Activated T-cell treated with anti-CD3 and anti-CD28 coated beads, Interleukin-2, amount 50 U/mL, for 72 hours (primary cell): ENCODE results near the gene ADCY1. TPM values are rescaled to one million over a fixed set of nuclear protein-coding genes. Genes with fewer than 3 reads are reported as not detected.

Experiments used
- ATAC-seq, 2 donors: fragments of 150-1000 bp; cut with Tn5 transposase; replicated peaks in 1 of 2; 2 replicates each; pipeline ENCODE4 v1.10.0; 2021; ENCODE audit warnings: moderate library complexity in 2 of 2, mild to moderate bottlenecking in 1 of 2
- DNase-seq, 2 donors: peaks; one replicate each; pipeline ENCODE4 v3.0.0; 2021 to 2022; ENCODE audit warnings: mixed read lengths in 1 of 2
- H3K27ac Mint-ChIP-seq: one replicate; pipeline ENCODE4 v1.8.0; 2022; ENCODE audit warnings: mild to moderate bottlenecking, moderate library complexity, mixed read lengths
- H3K27me3 Mint-ChIP-seq: one replicate; pipeline ENCODE4 v1.8.0; 2022; ENCODE audit warnings: low read depth, mixed read lengths
- H3K36me3 Mint-ChIP-seq, 2 donors: one replicate each; pipeline ENCODE4 v1.8.0; 2022; ENCODE audit warnings: mixed read lengths in 2 of 2, mild to moderate bottlenecking in 1 of 2; ENCODE audit not compliant: insufficient read depth in 2 of 2
- H3K4me1 Mint-ChIP-seq: one replicate; pipeline ENCODE4 v1.8.0; 2022; ENCODE audit warnings: low read depth, mixed read lengths
- H3K4me3 Mint-ChIP-seq, 2 donors: one replicate each; pipeline ENCODE4 v1.8.0; 2022; ENCODE audit warnings: mild to moderate bottlenecking in 2 of 2, mixed read lengths in 2 of 2, moderate library complexity in 2 of 2
- H3K9me3 Mint-ChIP-seq, 2 donors: one replicate each; pipeline ENCODE4 v1.8.0; 2022; ENCODE audit warnings: mixed read lengths in 2 of 2
- total RNA-seq, 2 donors: library from RNA; stranded (reverse); gene quantifications; one replicate each; pipeline ENCODE4 v1.2.3, GENCODE V29; 2022

The ADCY1 gene
- total RNA-seq, 2 donors from 2014 or later = 52.3 to 58.9 TPM

DNA sequence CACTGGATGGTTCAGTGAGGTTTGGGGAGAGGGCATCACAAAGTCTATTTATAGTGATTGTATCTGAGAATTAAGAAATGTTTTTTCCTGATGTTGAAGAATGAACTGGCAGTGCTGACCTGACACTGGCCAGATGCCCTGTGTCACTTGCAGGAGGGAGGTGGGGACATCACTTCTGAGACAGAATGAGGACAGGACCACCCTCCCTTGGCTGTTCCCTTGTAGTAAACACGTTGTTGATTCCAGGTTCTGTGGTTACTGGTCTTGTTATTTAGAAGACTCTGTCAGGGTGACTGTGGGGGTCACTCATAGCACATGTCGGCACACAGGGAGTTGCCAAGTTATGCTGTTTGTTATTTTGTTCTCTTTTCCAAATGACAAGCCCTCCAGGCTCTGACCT is 126.4 kb downstream of the ADCY1 start:
- peaks cover 4% of the 10 kb centered on the region for H3K4me1 Mint-ChIP-seq
- no peak for DNase-seq
- no peak overlapping the region for H3K27ac Mint-ChIP-seq
- peaks cover 8% of the 10 kb centered on the region for H3K27me3 Mint-ChIP-seq
- H3K4me3 Mint-ChIP-seq = no peak overlapping the region
- no peaks in the 10 kb centered on the region for H3K36me3 Mint-ChIP-seq
- H3K9me3 Mint-ChIP-seq = no peaks in the 10 kb centered on the region
- ATAC-seq = no peak

DNA sequence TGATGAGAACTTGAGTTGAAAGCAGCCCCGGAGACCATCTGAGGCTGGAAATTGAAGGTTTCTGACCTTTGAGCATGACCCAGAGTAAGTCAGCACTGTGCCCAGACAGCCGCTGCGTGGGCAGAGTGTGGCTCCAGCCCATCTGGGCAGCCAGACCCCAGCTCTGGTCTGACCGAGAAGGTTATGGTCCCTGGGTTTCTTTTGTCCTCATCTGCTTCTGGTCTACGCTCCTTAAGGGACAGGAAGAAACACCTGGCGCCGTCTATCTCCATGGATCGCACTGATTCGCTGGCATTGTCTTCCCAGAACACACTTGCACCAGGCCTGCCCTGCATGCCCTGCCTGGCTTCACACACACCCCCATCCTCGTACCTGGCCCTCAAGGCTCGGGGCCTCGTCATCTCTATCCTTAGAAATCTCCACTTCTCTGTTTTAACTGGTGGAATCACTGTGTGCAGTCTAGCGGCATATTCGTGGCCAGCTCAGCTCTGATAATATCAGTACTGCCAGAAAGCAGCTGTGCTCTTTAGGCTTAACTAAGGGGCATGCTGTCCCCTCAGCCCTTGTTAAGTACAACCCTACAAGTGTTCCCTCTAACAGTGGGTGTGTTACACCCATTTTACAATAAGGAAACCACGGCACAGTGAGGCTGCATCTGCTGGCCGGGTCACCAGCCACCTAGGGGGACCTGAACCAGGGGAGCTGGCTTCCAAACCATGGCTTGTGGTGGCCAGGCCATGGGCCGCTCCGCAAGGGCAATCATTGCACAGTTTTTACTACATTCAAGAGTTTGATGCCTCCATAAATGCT is 127.7 kb downstream of the ADCY1 start:
- DNase-seq = no peak
- Mint-ChIP-seq H3K9me3 (no peaks in the 10 kb centered on the region), H3K4me1 (peaks cover 4% of the 10 kb centered on the region), H3K36me3 (no peaks in the 10 kb centered on the region), H3K27ac (no peak overlapping the region), H3K4me3 (no peak overlapping the region), H3K27me3 (peaks cover 8% of the 10 kb centered on the region)
- no peak for ATAC-seq

GRCh38 chr7:45702751-45703150 is 128.6 kb downstream of the ADCY1 start:
- no peak for DNase-seq
- ATAC-seq = no peak
- H3K27ac Mint-ChIP-seq = no peak overlapping the region
- H3K27me3 Mint-ChIP-seq = peaks cover 8% of the 10 kb centered on the region
- H3K36me3 Mint-ChIP-seq = no peaks in the 10 kb centered on the region
- H3K4me3 Mint-ChIP-seq = no peak overlapping the region
- H3K4me1 Mint-ChIP-seq = peaks cover under 1% of the 10 kb centered on the region
- no peaks in the 10 kb centered on the region for H3K9me3 Mint-ChIP-seq

GRCh38 chr7:45703373-45703821 is 129.2 kb downstream of the ADCY1 start:
- no peak for ATAC-seq
- Mint-ChIP-seq H3K27ac (no peak overlapping the region), H3K36me3 (no peaks in the 10 kb centered on the region), H3K4me3 (no peak overlapping the region), H3K4me1 (no peaks in the 10 kb centered on the region), H3K9me3 (no peaks in the 10 kb centered on the region), H3K27me3 (peaks cover 8% of the 10 kb centered on the region)
- no peak for DNase-seq

DNA sequence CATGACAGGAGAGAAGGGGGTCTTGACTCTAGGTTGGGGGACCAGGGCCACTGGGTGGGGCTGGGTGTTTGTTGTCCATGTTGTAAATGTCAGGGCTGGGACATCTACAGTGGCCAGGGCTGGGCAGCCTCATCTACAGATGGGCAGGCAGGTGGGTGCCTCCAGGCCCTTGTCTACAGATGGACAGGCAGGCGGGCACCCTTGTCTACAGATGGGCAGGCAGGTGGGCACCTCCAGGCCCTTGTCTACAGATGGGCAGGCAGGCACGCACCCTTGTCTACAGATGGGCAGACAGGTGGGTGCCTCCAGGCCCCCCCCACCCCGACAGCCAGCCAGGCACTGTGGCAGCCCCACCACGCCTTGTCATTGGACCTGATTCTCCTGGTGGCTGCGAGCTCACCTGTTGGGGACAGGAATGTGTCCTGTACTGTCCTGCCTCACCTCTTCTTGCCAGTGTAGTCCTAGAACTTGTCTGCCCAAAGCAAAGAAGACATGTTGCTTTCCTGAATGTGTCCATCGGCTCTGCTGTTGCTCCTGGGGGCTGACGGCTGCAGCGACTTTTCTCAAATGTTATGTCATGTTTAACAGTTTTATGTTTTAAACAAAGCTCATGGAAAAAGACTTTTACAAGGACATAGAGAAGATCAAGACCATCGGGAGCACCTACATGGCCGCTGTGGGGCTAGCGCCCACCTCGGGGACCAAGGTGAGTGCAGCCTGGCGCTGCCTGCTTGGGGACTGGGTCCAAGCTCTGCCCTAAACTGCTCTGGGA is 129.9 kb downstream of the ADCY1 start:
- no peak overlapping the region for H3K4me3 Mint-ChIP-seq
- ATAC-seq = no peak
- H3K4me1 Mint-ChIP-seq = no peaks in the 10 kb centered on the region
- H3K36me3 Mint-ChIP-seq = no peaks in the 10 kb centered on the region
- H3K9me3 Mint-ChIP-seq = no peaks in the 10 kb centered on the region
- DNase-seq = no peak
- peaks cover 8% of the 10 kb centered on the region for H3K27me3 Mint-ChIP-seq
- H3K27ac Mint-ChIP-seq = no peak overlapping the region

- DNase-seq = no peak
- H3K4me3 Mint-ChIP-seq = no peak overlapping the region
- peaks cover 8% of the 10 kb centered on the region for H3K27me3 Mint-ChIP-seq
- H3K36me3 Mint-ChIP-seq = no peaks in the 10 kb centered on the region
- no peak overlapping the region for H3K27ac Mint-ChIP-seq
- H3K4me1 Mint-ChIP-seq = no peaks in the 10 kb centered on the region
- H3K9me3 Mint-ChIP-seq = no peaks in the 10 kb centered on the region
- ATAC-seq = no peak
These were observed 130.5 kb downstream of the ADCY1 start for GRCh38 chr7:45704683-45705016.

DNA sequence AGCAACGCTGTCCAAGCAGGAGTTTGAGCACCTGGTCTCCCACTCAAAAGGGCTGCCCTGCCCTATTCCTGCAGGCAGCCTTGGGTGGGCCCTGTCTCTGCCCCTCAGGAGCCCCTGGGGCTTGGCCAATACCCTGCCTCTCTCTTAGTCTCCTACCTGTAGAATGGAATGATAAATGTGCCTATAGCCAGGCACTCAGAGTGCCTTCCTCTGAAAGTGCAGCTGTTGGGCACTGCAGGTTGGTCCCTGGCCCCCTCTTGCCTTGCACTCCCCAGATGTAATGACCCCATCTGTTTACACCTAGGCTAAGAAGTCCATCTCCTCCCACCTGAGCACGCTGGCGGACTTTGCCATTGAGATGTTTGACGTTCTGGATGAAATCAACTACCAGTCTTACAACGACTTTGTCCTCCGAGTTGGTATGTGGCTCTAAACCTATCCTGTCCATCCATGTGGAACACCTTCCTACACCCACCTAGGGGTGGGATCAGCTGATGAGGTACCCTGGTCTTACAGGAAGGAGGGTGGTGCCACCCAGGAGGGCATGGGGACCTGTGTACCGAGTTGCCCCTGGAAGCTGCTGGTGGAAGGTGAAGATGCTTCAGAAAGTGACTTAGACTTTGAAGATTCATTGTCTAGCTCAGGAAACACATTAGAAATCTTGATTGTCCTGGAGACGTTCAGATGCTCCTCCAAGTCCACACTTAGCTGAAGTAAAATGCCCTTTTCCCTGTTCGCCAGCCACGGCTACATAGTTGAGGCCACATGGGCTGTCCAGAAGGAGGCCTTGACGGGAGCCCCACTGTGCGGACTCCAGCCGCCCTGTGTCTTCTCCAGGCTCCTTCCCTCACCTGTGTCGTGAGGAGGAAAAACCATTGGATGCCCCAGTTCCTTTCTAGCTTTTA is 134.1 kb downstream of the ADCY1 start:
- H3K4me3 Mint-ChIP-seq = no peak overlapping the region
- H3K36me3 Mint-ChIP-seq = no peaks in the 10 kb centered on the region
- no peaks in the 10 kb centered on the region for H3K9me3 Mint-ChIP-seq
- no peak overlapping the region for H3K27ac Mint-ChIP-seq
- ATAC-seq = no peak
- H3K27me3 Mint-ChIP-seq = peaks cover 3% of the 10 kb centered on the region
- no peaks in the 10 kb centered on the region for H3K4me1 Mint-ChIP-seq
- no peak for DNase-seq

DNA sequence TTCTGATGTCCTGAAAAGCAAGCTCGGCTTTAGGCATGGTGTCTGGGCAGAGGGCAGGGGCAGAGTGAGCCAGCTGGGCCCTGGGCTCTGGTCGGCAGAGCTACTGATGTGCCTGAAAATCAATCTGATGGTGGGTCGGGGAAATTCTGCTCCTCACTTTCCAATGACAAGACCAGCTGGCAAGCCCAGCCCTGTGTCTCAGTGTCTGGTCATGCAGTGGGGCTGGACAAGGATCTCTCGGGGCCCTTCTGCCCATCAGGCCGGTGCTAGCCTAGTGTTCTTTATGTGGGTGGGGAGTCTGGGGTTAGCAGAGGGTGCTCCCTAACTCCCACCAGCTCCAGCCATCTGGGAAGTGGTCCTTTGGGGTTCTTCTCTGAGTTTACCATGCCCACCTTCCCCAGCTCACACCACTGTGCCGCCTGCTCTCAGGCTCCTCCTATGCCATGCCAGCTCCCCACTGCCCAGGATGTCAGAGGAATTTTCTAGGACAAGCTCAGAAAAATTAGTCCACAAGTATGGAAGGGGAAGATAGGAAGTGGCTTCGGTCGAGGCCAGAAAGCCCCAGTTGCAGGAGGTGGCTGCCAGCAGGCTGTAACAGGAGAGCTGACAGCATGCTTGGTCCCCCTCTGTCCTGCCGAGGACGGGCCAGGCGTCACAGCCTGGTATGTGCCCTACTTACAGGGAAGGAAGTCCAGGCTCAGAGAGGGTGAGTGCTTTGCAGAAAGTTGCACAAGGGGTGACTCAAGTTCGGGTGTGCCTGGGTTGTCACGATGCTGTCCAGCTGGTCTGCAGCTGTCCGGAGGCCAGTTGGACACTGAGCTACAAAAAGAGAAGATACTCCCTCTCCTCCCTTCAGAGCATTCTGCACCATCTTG is 135.2 kb downstream of the ADCY1 start:
- Mint-ChIP-seq H3K36me3 (no peaks in the 10 kb centered on the region), H3K9me3 (no peaks in the 10 kb centered on the region), H3K27me3 (no peaks in the 10 kb centered on the region), H3K4me3 (no peak overlapping the region), H3K4me1 (no peaks in the 10 kb centered on the region), H3K27ac (no peak overlapping the region)
- no peak for DNase-seq
- ATAC-seq = no peak

- Mint-ChIP-seq H3K27me3 (no peaks in the 10 kb centered on the region), H3K4me1 (no peaks in the 10 kb centered on the region), H3K27ac (no peak overlapping the region), H3K4me3 (no peak overlapping the region), H3K36me3 (no peaks in the 10 kb centered on the region), H3K9me3 (no peaks in the 10 kb centered on the region)
- peak in 1 of 2 donors; percentile 16 for ATAC-seq
- no peak for DNase-seq
These were observed 136.3 kb downstream of the ADCY1 start for GRCh38 chr7:45710271-45711160.

- ATAC-seq = peak in 1 of 2 donors; percentile 20
- Mint-ChIP-seq H3K27ac (no peak overlapping the region), H3K4me3 (no peak overlapping the region), H3K27me3 (no peaks in the 10 kb centered on the region), H3K4me1 (no peaks in the 10 kb centered on the region), H3K36me3 (no peaks in the 10 kb centered on the region), H3K9me3 (no peaks in the 10 kb centered on the region)
- no peak for DNase-seq
These were observed 137.0 kb downstream of the ADCY1 start for GRCh38 chr7:45711161-45711490.

GRCh38 chr7:45712057-45712689 is 138.0 kb downstream of the ADCY1 start:
- Mint-ChIP-seq H3K27me3 (no peaks in the 10 kb centered on the region), H3K9me3 (no peaks in the 10 kb centered on the region), H3K4me3 (no peak overlapping the region), H3K27ac (no peak overlapping the region), H3K36me3 (no peaks in the 10 kb centered on the region), H3K4me1 (no peaks in the 10 kb centered on the region)
- DNase-seq = no peak
- ATAC-seq = peak in 1 of 2 donors; percentile 57
